Sigmoid colon (tissue), 7 donors: Measurements from ENCODE around the gene KCNK2. TPM values are rescaled to one million over a fixed set of nuclear protein-coding genes. Genes with fewer than 3 reads are reported as not detected.

Experiments used
- DNase-seq: peaks from one replicate; pipeline ENCODE4 v3.0.0-alpha.2; 2019
- H3K27ac ChIP-seq, 4 donors: fragments of 200-600 bp; sonication (generic); one replicate each; pipeline ENCODE4 v1.5.1; 2016 to 2019; ENCODE audit warnings: mild to moderate bottlenecking in 1 of 4
- H3K27me3 ChIP-seq, 3 donors: fragments of 200-600 bp; sonication (generic); one replicate each; pipeline ENCODE4 v1.5.1; 2019; ENCODE audit warnings: mild to moderate bottlenecking in 1 of 3
- H3K36me3 ChIP-seq, 4 donors: fragments of 200-600 bp; sonication (generic); one replicate each; pipeline ENCODE4 v1.5.1; 2016 to 2019
- H3K4me1 ChIP-seq, 4 donors: fragments of 200-600 bp; sonication (generic); one replicate each; pipeline ENCODE4 v1.5.1; 2017 to 2019
- H3K4me3 ChIP-seq, 4 donors: fragments of 200-600 bp; sonication (generic); one replicate each; pipeline ENCODE4 v1.5.1; 2017 to 2019; ENCODE audit warnings: mild to moderate bottlenecking in 2 of 4, moderate library complexity in 1 of 4
- H3K9me3 ChIP-seq, 4 donors: fragments of 200-600 bp in 3 of 4; sonication (generic) in 3 of 4; one replicate each; pipeline versions ENCODE4 v1.5.1 to v1.6.1; 2013 to 2019
- EP300 ChIP-seq, 4 donors: sonication (generic); formaldehyde crosslinking; IDR thresholded peaks; one replicate each; pipeline ENCODE4 v1.6.1; 2017; ENCODE audit warnings: antibody characterized with exemption in 4 of 4
- POLR2A ChIP-seq, 2 donors: fragments of 450-650 bp; IDR thresholded peaks; one replicate each; pipeline ENCODE4 v1.6.1; 2016; ENCODE audit warnings: antibody characterized with exemption in 2 of 2, mild to moderate bottlenecking in 2 of 2, moderate library complexity in 2 of 2
- POLR2AphosphoS5 ChIP-seq, 4 donors: sonication (generic); formaldehyde crosslinking; IDR thresholded peaks; one replicate each; pipeline ENCODE4 v1.6.1; 2017; ENCODE audit warnings: antibody characterized with exemption in 4 of 4
- WGBS, 2 donors: extraction: QIAGEN DNeasy Blood & Tissue Kit; methylation state at CpG; one replicate each; pipeline ENCODE4 v1.1.7; 2013; 5-methylcytosine and 5-hydroxymethylcytosine counted together
- intact Hi-C: fragments of 100-400 bp; cut with DNase I; formaldehyde crosslinking; loops from one replicate; pipeline ENCODE4 v1.15.1; 2023
- polyA plus RNA-seq, 3 donors: library from polyadenylated mRNA; stranded (reverse); fragments of 200-250 nt; gene quantifications; one replicate each; pipeline ENCODE4 v1.2.3, GENCODE V29; 2013
- total RNA-seq, 4 donors: library from RNA; depleted of rRNA; stranded (reverse); fragments of >200 nt; gene quantifications; one replicate each; pipeline ENCODE4 v1.1.0, GENCODE V29; 2016
- TF ChIP-seq, protein P1 (sequence below), 4 experiments: fragments of 450-650 bp in 3 of 4; fragments of 200-600 bp in 1 of 4; IDR thresholded peaks; one replicate each; pipeline ENCODE4 v1.5.1; 2016 to 2019; ENCODE audit warnings: antibody characterized with exemption in 4 of 4, mild to moderate bottlenecking in 3 of 4, moderate library complexity in 2 of 4
- donor health status: healthy with polysubstance abuse.
- donor health status: Bipolar disorder and iron deficiency.
- donor health status: healthy.

The KCNK2 gene
- total and polyA plus RNA-seq, 7 donors = 0.25 to 3.3 (median 0.75) TPM; not detected in 1

DNA sequence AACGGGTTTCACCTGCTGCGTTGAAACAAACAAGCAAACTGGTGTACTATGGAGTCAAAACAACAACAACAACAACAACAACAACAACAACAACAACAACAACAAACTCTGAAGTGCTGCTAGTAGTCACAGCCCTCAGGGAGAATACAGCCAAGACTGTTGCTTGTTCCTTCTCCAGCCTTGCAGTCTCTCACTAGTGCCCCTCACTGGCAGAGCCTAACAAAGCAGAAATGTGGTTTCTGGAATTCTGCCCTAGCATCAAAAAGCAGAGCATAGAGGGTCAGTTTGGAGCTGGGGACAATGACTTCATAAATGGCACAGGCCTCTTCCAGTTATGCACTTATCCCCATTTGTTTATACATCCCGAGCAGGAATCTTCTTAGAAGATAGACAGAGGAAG lies 187.4 kb downstream of the KCNK2 start:
- DNase-seq = no peak
- H3K27ac ChIP-seq = no peak overlapping the region
- H3K9me3 ChIP-seq = no peaks in the 10 kb centered on the region
- H3K27me3 ChIP-seq = no peaks in the 10 kb centered on the region
- TF ChIP-seq POLR2AphosphoS5 (IDR thresholded peaks at IDR 0.05) = no peak
- no peak for TF ChIP-seq POLR2A (IDR thresholded peaks at IDR 0.05)
- no peak for TF ChIP-seq EP300 (IDR thresholded peaks at IDR 0.05)
- TF ChIP-seq, protein P1, sequence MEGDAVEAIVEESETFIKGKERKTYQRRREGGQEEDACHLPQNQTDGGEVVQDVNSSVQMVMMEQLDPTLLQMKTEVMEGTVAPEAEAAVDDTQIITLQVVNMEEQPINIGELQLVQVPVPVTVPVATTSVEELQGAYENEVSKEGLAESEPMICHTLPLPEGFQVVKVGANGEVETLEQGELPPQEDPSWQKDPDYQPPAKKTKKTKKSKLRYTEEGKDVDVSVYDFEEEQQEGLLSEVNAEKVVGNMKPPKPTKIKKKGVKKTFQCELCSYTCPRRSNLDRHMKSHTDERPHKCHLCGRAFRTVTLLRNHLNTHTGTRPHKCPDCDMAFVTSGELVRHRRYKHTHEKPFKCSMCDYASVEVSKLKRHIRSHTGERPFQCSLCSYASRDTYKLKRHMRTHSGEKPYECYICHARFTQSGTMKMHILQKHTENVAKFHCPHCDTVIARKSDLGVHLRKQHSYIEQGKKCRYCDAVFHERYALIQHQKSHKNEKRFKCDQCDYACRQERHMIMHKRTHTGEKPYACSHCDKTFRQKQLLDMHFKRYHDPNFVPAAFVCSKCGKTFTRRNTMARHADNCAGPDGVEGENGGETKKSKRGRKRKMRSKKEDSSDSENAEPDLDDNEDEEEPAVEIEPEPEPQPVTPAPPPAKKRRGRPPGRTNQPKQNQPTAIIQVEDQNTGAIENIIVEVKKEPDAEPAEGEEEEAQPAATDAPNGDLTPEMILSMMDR (IDR thresholded peaks at IDR 0.05) = no peak
- H3K4me1 ChIP-seq = no peaks in the 10 kb centered on the region
- 56 to 59% methylated on average over 3 of the region's 3 CpGs for WGBS, 2 donors
- no peak overlapping the region for H3K4me3 ChIP-seq
- no peaks in the 10 kb centered on the region for H3K36me3 ChIP-seq
- intact Hi-C loops = no loop called here

DNA sequence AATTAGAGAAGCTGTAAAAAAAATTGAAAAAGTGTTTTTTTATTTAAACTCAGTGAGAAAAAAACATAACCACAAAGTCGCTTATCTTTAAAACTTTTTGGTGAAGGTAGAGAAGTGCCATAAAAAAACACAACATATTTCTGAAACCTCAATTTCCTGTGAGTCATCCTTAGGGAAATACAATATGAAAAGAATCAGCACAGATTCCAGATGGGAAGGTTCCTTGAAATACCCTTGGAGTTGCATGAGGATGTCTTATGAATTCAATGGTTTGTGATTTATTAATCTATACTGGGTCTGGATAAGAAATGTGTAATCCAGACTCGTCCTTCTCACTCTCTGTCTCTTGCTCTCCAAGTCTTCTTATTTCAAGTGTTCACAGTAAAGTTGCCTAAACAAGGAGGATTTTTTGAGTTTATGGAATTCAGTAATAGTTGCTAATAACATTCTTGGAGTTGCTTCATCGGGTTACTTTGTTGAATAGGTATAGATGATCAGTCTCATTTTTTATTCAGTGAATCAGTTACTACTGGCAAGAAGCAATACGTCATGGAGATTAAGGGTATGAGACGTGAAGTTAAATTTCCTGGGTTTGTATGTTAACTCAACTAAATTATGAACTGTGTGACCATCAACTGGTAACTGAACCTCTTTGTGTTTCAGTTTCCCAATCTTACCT lies 191.4 kb downstream of the KCNK2 start:
- WGBS, 2 donors = 72 to 78% methylated on average over 5 of the region's 5 CpGs
- TF ChIP-seq, protein P1 (IDR thresholded peaks at IDR 0.05) = no peak
- TF ChIP-seq POLR2A (IDR thresholded peaks at IDR 0.05) (no peak), POLR2AphosphoS5 (IDR thresholded peaks at IDR 0.05) (no peak), EP300 (IDR thresholded peaks at IDR 0.05) (no peak)
- no peak for DNase-seq
- no peak overlapping the region for H3K4me3 ChIP-seq
- no peaks in the 10 kb centered on the region for H3K27me3 ChIP-seq
- intact Hi-C loops = no loop called here
- H3K4me1 ChIP-seq = no peaks in the 10 kb centered on the region
- H3K36me3 ChIP-seq = no peaks in the 10 kb centered on the region
- H3K9me3 ChIP-seq = no peaks in the 10 kb centered on the region
- H3K27ac ChIP-seq = no peak overlapping the region

DNA sequence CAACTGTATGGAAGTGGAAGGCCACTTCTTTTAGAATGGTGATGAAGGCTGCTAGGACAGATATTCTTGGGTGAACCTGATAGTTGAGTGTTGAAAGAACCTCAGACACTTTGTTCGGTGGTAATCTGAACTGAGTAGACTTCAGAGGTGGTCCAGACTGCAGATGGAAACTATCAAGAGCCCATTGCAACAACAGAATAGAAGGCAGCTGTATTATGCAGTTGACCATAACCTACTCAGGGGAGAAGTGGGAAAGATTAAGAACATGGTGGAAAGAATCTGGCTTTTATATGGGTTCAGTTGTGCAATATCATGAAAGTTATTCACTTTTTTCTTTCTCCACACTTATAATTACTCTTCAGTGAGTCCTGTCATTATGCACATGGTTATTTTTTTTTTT lies 194.0 kb downstream of the KCNK2 start:
- TF ChIP-seq, protein P1 (IDR thresholded peaks at IDR 0.05) = no peak
- TF ChIP-seq POLR2AphosphoS5 (IDR thresholded peaks at IDR 0.05) (no peak), POLR2A (IDR thresholded peaks at IDR 0.05) (no peak), EP300 (IDR thresholded peaks at IDR 0.05) (no peak)
- H3K36me3 ChIP-seq = no peaks in the 10 kb centered on the region
- no peak overlapping the region for H3K4me3 ChIP-seq
- H3K4me1 ChIP-seq = no peaks in the 10 kb centered on the region
- H3K27me3 ChIP-seq = no peaks in the 10 kb centered on the region
- 66 to 80% methylated on average over 1 of the region's 1 CpG for WGBS, 2 donors
- H3K27ac ChIP-seq = no peak overlapping the region
- no peak for DNase-seq
- intact Hi-C loops = no loop called here
- H3K9me3 ChIP-seq = no peaks in the 10 kb centered on the region

- Histone ChIP-seq H3K27me3 (no peaks in the 10 kb centered on the region), H3K4me3 (no peak overlapping the region), H3K9me3 (no peaks in the 10 kb centered on the region), H3K36me3 (no peaks in the 10 kb centered on the region), H3K27ac (no peak overlapping the region), H3K4me1 (no peaks in the 10 kb centered on the region)
- TF ChIP-seq POLR2A (IDR thresholded peaks at IDR 0.05) = no peak
- TF ChIP-seq, protein P1 (IDR thresholded peaks at IDR 0.05) = no peak
- no peak for TF ChIP-seq POLR2AphosphoS5 (IDR thresholded peaks at IDR 0.05)
- no peak for TF ChIP-seq EP300 (IDR thresholded peaks at IDR 0.05)
- 32 to 50% methylated on average over 2 of the region's 2 CpGs for whole genome bisulfite sequencing, 2 donors
- no peak for DNase-seq
- intact Hi-C loops = no loop called here
These were observed 195.0 kb downstream of the KCNK2 start for GRCh38 chr1:215277532-215277931.

DNA sequence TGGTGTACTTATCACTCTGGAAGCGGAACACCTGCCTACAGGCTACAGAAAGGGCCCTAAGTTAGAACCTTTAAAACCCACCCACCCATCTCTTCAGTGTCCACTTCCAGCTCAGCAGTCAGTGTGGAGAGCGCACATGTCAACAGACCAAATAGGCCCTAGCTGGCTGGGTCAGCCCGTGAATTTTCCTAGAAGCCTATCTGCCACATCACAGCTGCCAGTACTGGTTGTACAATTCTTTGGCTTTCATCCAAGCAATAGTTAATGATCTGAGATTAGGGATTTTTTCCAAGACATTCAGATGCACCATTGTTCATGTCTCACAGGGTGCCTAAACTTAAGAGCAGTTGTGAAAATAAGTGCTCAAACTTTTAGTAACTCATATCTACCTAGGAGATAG lies 197.1 kb downstream of the KCNK2 start:
- DNase-seq = no peak
- Histone ChIP-seq H3K9me3 (no peaks in the 10 kb centered on the region), H3K27ac (no peak overlapping the region), H3K4me1 (no peaks in the 10 kb centered on the region), H3K4me3 (no peak overlapping the region), H3K27me3 (no peaks in the 10 kb centered on the region), H3K36me3 (no peaks in the 10 kb centered on the region)
- intact Hi-C loops = no loop called here
- 57 to 75% methylated on average over 3 of the region's 3 CpGs for WGBS, 2 donors
- TF ChIP-seq EP300 (IDR thresholded peaks at IDR 0.05) (no peak), POLR2A (IDR thresholded peaks at IDR 0.05) (no peak), POLR2AphosphoS5 (IDR thresholded peaks at IDR 0.05) (no peak)
- TF ChIP-seq, protein P1 (IDR thresholded peaks at IDR 0.05) = no peak
